Measurements from ENCODE around the gene ERC2. TPM values are rescaled to one million over a fixed set of nuclear protein-coding genes. Genes with fewer than 3 reads are reported as not detected.

Gene ERC2
- total RNA-seq, 1 experiment from 2014 or later = 1.2 TPM

- peak; percentile 40 for DNase-seq (ENCODE audit: low read depth)
Measured at GRCh38 chr3:55558316-55558715, 910.0 kb downstream of the ERC2 start.

- no peak for DNase-seq (ENCODE audit: low read depth)
Measured at GRCh38 chr3:55557549-55557948, 910.7 kb downstream of the ERC2 start.

- peak; percentile 38 for DNase-seq (ENCODE audit: low read depth)
Measured at GRCh38 chr3:55556619-55557537, 911.4 kb downstream of the ERC2 start.

- no peak for DNase-seq (ENCODE audit: low read depth)
Measured at GRCh38 chr3:55555873-55556618, 912.2 kb downstream of the ERC2 start.

- no peak for DNase-seq (ENCODE audit: low read depth)
Measured at GRCh38 chr3:55554634-55555425, 913.4 kb downstream of the ERC2 start.

GRCh38 chr3:55551644-55552043 is 916.6 kb downstream of the ERC2 start:
- DNase-seq (ENCODE audit: low read depth) = no peak

GRCh38 chr3:55549177-55549576 is 919.1 kb downstream of the ERC2 start:
- no peak for DNase-seq (ENCODE audit: low read depth)

- no peak for DNase-seq (ENCODE audit: low read depth)
Measured at GRCh38 chr3:55546866-55547669, 921.2 kb downstream of the ERC2 start.

- DNase-seq (ENCODE audit: low read depth) = no peak
Measured at GRCh38 chr3:55545995-55546394, 922.3 kb downstream of the ERC2 start.

GRCh38 chr3:55544219-55544618 is 924.0 kb downstream of the ERC2 start:
- DNase-seq (ENCODE audit: low read depth) = peak; percentile 76

GRCh38 chr3:55543181-55543614 is 925.1 kb downstream of the ERC2 start:
- DNase-seq (ENCODE audit: low read depth) = peak; percentile 97

GRCh38 chr3:55541456-55541855 is 926.8 kb downstream of the ERC2 start:
- no peak for DNase-seq (ENCODE audit: low read depth)

- DNase-seq (ENCODE audit: low read depth) = no peak
Measured at GRCh38 chr3:55541016-55541415, 927.3 kb downstream of the ERC2 start.

- DNase-seq (ENCODE audit: low read depth) = no peak
Measured at GRCh38 chr3:55540579-55540978, 927.7 kb downstream of the ERC2 start.

- no peak for DNase-seq (ENCODE audit: low read depth)
Measured at GRCh38 chr3:55538158-55538557, 930.1 kb downstream of the ERC2 start.

GRCh38 chr3:55537563-55537962 is 930.7 kb downstream of the ERC2 start:
- no peak for DNase-seq (ENCODE audit: low read depth)

- DNase-seq (ENCODE audit: low read depth) = no peak
Measured at GRCh38 chr3:55537129-55537528, 931.1 kb downstream of the ERC2 start.

GRCh38 chr3:55534876-55535275 is 933.4 kb downstream of the ERC2 start:
- peak; percentile 60 for DNase-seq (ENCODE audit: low read depth)

GRCh38 chr3:55532806-55533205 is 935.5 kb downstream of the ERC2 start:
- DNase-seq (ENCODE audit: low read depth) = peak; percentile 71

- DNase-seq (ENCODE audit: low read depth) = no peak
Measured at GRCh38 chr3:55531321-55531720, 936.9 kb downstream of the ERC2 start.

GRCh38 chr3:55527361-55527760 is 940.9 kb downstream of the ERC2 start:
- no peak for DNase-seq (ENCODE audit: low read depth)
